Memory B cell (primary cell): ENCODE results near the gene LNPEP.

Source experiments
- ATAC-seq: fragments of 150-1000 bp; cut with Tn5 transposase; 2 replicates; pipeline ENCODE4 v1.10.0; 2021; ENCODE audit warnings: low read depth, mild to moderate bottlenecking, moderate library complexity
- DNase-seq, 2 donors: peaks; one replicate each; pipeline ENCODE4 v3.0.0; 2022; ENCODE audit warnings: low spot score in 2 of 2
- H3K27ac Mint-ChIP-seq: one replicate; pipeline ENCODE4 v1.8.0; 2022; ENCODE audit warnings: mild to moderate bottlenecking, moderate library complexity, mixed read lengths
- H3K27me3 Mint-ChIP-seq: one replicate; pipeline ENCODE4 v1.8.0; 2022; ENCODE audit warnings: mixed read lengths
- H3K36me3 Mint-ChIP-seq: one replicate; pipeline ENCODE4 v1.8.0; 2022; ENCODE audit warnings: mild to moderate bottlenecking, mixed read lengths
- H3K4me1 Mint-ChIP-seq: one replicate; pipeline ENCODE4 v1.8.0; 2022; ENCODE audit warnings: mixed read lengths
- H3K4me3 Mint-ChIP-seq: one replicate; pipeline ENCODE4 v1.8.0; 2022; ENCODE audit warnings: mild to moderate bottlenecking, moderate library complexity, mixed read lengths
- H3K9me3 Mint-ChIP-seq: one replicate; pipeline ENCODE4 v1.8.0; 2022; ENCODE audit warnings: mixed read lengths

Gene LNPEP

DNA sequence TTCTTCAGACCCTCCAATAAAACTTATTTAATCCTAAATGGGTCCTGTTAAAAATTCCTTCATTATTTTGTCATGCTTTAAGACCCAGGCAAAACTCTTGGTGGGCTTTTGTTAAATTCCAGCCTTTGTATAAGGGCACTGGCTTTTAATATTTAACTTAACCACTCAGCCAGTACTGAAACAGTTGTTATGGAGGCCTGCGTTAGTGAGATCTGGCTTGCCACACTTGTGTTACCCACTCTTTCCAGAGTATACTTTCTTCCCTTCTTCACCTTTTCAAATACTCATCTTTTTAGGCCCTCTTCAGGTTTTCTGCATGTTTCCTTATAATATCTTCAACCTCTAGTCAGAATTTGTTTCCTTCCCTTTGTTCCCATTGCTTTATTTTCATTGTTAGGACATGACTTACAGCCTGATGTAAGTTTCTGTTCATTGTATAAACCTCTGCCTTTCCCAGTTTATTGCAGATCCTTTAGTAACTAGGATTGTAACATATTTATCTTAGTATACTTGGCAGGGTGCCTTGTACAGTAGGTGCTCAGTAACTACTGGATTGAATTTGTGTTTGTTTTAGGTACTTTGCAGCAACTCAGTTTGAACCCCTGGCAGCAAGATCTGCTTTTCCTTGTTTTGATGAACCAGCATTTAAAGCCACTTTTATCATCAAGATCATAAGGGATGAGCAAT lies 48.8 kb downstream of the LNPEP start:
- DNase-seq, result no peak
- no peaks in the 10 kb centered on the region for H3K9me3 Mint-ChIP-seq
- H3K27me3 Mint-ChIP-seq, result no peaks in the 10 kb centered on the region
- ATAC-seq, result no peak
- peaks cover 23% of the 10 kb centered on the region for H3K4me1 Mint-ChIP-seq
- H3K27ac Mint-ChIP-seq, result peak overlapping the region; percentile 10
- H3K4me3 Mint-ChIP-seq, result no peak overlapping the region
- peaks cover 19% of the 10 kb centered on the region for H3K36me3 Mint-ChIP-seq

DNA sequence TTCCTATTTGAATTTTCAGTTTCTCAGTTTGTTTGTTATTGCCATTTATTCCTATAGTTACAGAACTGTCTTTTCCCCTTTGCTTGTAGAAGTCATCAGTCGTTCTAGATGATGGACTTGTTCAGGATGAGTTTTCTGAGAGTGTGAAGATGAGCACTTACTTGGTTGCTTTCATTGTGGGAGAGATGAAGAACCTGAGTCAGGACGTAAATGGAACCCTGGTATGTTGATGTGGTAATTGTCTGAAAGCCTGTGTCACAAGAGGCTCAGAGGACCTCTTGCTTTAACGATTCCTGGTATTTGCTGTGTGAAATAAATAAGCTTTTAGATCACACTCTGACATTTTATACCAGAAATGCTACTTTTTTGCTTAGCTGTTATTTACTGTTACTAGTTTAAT lies 50.6 kb downstream of the LNPEP start:
- Mint-ChIP-seq H3K27ac (peak overlapping the region; percentile 86), H3K36me3 (peaks cover 26% of the 10 kb centered on the region), H3K4me1 (peaks cover 18% of the 10 kb centered on the region), H3K4me3 (no peak overlapping the region), H3K27me3 (no peaks in the 10 kb centered on the region), H3K9me3 (no peaks in the 10 kb centered on the region)
- DNase-seq, result no peak
- ATAC-seq, result no peak

DNA sequence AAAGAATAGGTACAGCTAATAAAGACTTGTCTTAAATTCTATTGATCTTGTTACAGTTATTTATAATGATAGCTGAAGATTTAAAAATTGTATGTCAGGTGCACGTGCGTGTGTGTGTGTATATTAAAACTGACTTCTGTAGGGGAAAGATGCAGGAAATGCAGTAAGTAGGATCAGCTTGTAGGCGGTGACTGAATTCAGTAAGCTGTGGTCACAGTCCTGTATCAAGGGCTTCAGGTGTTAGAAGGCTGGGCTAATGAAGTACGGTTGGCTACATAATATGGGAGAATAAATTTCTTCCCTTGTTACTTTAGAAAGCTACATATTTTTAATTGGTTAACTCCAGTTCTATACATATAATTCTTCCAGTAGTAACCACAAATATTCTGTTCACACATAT lies 54.2 kb downstream of the LNPEP start:
- Mint-ChIP-seq H3K9me3 (no peaks in the 10 kb centered on the region), H3K4me1 (peaks cover 9% of the 10 kb centered on the region), H3K27ac (no peak overlapping the region), H3K4me3 (no peak overlapping the region), H3K36me3 (peaks cover 42% of the 10 kb centered on the region), H3K27me3 (no peaks in the 10 kb centered on the region)
- DNase-seq, result no peak
- no peak for ATAC-seq

DNA sequence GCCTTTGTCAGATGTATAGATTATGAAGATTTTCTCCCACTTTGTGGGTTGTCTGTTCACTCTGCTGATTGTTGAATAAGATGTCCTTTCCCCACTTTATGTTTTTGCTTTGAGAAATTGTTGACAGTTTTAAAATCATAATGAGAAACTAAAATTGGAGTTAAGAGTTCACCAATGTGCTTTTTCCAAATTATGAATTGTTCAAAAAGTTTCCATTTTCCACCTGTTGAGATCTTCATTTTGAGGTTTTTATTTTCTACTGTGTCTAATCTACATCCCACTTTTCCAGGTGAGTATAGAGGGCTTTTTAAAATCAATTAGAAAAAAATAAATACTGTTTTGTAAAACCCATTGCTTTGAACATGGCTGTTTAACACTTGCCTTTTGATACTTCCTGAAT lies 55.8 kb downstream of the LNPEP start:
- Mint-ChIP-seq H3K27me3 (no peaks in the 10 kb centered on the region), H3K4me1 (peaks cover 5% of the 10 kb centered on the region), H3K36me3 (peaks cover 40% of the 10 kb centered on the region), H3K9me3 (no peaks in the 10 kb centered on the region), H3K27ac (peak overlapping the region; percentile 42), H3K4me3 (no peak overlapping the region)
- ATAC-seq (no peak), DNase-seq (no peak)

DNA sequence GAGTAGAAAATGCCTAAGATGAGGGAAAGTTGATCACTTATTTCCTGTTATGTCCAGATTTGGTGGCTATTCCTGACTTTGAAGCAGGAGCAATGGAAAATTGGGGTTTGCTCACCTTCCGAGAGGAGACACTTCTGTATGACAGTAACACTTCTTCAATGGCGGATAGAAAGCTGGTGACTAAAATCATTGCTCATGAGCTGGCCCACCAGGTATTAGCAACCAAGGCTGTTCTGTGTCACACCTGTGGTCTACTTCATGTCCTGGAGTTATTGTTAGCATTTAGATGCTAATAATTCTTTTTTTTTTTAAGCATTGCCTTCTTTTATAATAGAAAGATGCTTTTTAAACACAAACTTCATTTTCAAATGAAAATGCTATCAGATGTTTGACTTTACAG lies 57.9 kb downstream of the LNPEP start:
- peaks cover 40% of the 10 kb centered on the region for H3K36me3 Mint-ChIP-seq
- H3K9me3 Mint-ChIP-seq, result no peaks in the 10 kb centered on the region
- DNase-seq, result no peak
- no peak overlapping the region for H3K4me3 Mint-ChIP-seq
- H3K27ac Mint-ChIP-seq, result peak overlapping the region; percentile 78
- H3K4me1 Mint-ChIP-seq, result peaks cover 6% of the 10 kb centered on the region
- H3K27me3 Mint-ChIP-seq, result no peaks in the 10 kb centered on the region
- no peak for ATAC-seq

DNA sequence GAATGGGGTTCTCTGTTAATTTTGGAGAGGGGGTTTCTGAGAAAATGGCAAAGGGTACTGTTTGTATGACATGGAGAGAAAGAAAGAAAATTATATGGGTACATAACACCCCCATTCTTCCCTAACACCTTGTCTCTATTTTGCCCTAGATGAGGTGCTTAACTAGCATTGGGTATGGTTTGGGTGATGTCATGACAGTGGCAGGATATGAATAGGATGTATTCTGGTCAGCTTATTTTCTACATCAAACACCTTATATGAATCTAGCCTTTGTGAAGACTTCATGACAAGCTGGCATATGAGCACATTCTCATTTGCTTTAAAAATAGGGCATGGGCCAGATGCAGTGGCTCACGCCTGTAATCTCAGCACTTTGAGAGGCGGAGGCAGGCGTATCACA lies 58.6 kb downstream of the LNPEP start:
- no peak overlapping the region for H3K4me3 Mint-ChIP-seq
- no peaks in the 10 kb centered on the region for H3K9me3 Mint-ChIP-seq
- H3K36me3 Mint-ChIP-seq, result peaks cover 45% of the 10 kb centered on the region
- H3K27ac Mint-ChIP-seq, result no peak overlapping the region
- H3K27me3 Mint-ChIP-seq, result no peaks in the 10 kb centered on the region
- H3K4me1 Mint-ChIP-seq, result peaks cover 9% of the 10 kb centered on the region
- DNase-seq (no peak), ATAC-seq (no peak)

DNA sequence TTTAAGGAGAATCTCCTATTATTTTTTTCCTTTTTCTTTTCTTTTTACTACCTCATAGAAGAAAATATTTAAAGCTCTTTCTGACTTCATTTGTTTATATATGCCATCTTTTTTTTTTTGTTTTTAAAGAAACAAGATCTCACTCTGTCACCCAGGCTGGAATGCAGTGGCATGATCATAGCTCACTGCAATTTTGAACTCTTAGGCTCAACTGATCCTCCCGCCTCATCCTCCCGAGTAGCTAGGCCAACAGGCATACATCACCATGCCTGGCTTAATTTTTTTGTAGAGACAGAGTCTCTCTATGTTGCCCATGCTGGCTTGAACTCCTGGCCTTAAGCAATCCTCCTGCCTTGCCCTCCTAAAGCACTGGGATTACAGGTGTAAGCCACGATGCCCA lies 59.5 kb downstream of the LNPEP start:
- Mint-ChIP-seq H3K4me3 (no peak overlapping the region), H3K4me1 (peaks cover 12% of the 10 kb centered on the region), H3K36me3 (peaks cover 44% of the 10 kb centered on the region), H3K9me3 (no peaks in the 10 kb centered on the region), H3K27me3 (no peaks in the 10 kb centered on the region), H3K27ac (peak overlapping the region; percentile 30)
- DNase-seq (no peak), ATAC-seq (no peak)

DNA sequence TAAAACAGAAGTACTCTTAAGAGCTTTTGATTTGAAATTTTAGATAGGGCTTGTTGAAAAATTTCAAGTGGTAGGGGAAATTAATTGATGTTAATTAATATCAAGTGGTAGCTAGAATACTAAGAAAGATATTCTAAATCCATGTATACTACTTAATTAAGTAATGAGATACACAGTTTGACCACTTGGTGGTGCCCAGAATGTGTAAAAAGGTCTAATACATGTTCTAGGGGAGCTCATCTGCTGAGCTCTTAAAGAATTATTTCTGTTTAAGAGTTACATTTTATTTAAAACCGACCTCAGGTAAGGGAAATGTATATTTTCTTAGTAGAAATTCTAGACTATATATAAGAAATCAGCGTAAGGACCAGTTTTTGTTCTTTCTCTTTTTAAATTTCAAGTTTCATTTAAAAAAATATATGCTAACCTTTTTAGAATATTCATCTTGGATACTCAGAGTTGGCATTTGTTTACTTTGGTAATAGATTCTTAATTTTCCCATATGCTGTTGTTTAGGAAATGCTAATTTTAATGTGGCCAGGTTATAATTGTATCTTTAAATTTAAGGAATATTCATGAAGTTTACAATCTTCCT lies 61.5 kb downstream of the LNPEP start:
- peaks cover 33% of the 10 kb centered on the region for H3K36me3 Mint-ChIP-seq
- H3K9me3 Mint-ChIP-seq, result no peaks in the 10 kb centered on the region
- ATAC-seq, result peak; percentile 80
- H3K4me1 Mint-ChIP-seq, result peaks cover 12% of the 10 kb centered on the region
- H3K4me3 Mint-ChIP-seq, result no peak overlapping the region
- no peaks in the 10 kb centered on the region for H3K27me3 Mint-ChIP-seq
- H3K27ac Mint-ChIP-seq, result no peak overlapping the region
- peak in 1 of 2 donors; percentile 14 for DNase-seq

DNA sequence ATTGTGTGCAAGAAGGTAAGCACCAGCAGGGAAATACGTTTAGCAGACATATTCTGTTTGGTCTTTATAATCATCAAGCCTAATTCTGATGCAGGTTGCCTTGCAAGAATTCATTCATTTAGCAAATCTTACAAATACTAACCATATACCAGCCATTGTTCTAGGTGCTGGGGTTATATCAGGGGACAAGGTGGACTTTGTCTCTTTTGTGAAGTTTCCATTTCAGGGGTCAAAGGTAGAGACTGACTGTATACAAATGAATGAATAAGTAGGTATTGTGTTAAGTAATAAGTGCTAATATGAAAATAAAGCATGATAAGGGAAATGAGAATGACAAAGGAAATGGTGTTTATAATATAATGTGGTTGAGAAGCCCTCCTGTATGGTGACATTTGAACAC lies 64.0 kb downstream of the LNPEP start:
- no peaks in the 10 kb centered on the region for H3K27me3 Mint-ChIP-seq
- peak overlapping the region; percentile 65 for H3K27ac Mint-ChIP-seq
- no peaks in the 10 kb centered on the region for H3K9me3 Mint-ChIP-seq
- no peak for DNase-seq
- H3K36me3 Mint-ChIP-seq, result peaks cover 22% of the 10 kb centered on the region
- H3K4me3 Mint-ChIP-seq, result no peak overlapping the region
- no peak for ATAC-seq
- peaks cover 10% of the 10 kb centered on the region for H3K4me1 Mint-ChIP-seq

DNA sequence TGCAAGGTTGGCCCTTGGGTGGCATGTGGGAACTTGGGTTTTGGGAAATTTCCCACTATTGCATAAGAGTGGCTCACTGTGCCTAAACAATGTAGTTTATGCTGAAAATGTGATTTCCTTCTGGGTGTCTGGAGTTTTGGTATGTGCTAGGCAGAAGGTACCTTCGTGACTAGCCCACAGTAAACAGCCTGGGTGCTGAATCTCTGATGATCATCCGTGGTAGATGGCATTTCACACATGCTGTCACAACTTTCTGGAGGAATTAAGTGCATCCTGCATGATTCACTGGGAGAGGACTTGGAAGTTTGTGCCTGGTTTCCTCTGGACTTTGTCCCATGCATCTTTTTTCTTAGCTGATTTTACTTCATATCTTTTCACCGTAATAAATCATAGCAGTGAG lies 64.5 kb downstream of the LNPEP start:
- Mint-ChIP-seq H3K4me3 (no peak overlapping the region), H3K27me3 (no peaks in the 10 kb centered on the region), H3K4me1 (peaks cover 10% of the 10 kb centered on the region), H3K27ac (no peak overlapping the region), H3K9me3 (no peaks in the 10 kb centered on the region), H3K36me3 (peaks cover 22% of the 10 kb centered on the region)
- DNase-seq (no peak), ATAC-seq (no peak)

DNA sequence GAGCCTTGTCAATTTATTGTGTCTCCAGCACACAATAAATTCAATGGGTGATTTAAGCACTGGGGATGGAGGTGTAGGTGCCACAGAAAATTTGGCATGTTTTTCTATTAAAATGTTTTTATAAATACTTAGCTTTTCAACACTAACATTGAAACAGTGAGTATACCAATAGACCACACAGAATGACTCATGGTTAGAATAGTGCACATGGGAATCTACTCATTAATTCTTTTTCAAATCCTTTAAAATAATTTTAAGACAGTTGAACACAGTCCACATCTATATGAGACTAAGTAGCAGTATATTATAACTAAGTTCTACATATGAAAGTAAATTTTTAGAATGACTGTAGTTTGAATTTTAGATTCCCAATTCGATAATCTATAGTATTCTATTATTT lies 67.1 kb downstream of the LNPEP start:
- no peak for DNase-seq

DNA sequence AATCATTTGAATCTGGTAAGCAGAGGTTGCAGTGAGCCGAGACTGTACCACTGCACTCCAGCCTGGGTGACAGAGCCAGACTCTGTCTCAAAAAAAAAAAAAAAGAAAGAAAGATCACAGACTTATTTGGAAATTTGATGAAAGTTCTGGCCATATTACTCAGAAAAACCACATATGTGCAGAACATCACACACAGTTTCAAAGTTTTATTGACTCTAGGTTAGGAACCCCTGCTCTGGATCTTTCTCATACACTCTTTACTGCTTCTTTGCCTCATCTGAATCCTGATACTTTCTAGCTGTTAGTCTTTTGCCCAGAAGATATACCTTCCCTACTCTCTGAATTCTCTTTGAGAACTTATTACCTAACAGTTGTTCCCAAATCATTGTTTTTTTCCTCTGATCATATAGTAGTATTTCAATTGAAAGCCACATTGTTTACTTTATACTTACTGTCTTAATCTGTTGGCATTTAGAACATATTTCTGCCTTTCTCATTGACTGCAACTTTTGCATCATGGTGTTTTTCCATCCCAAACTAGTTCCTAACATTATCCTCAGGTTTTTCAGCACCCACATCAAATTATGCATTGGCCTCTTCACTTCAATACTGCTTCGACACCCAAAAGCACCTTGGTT lies 68.7 kb downstream of the LNPEP start:
- peak overlapping the region; percentile 18 for H3K27ac Mint-ChIP-seq
- peaks cover 9% of the 10 kb centered on the region for H3K4me1 Mint-ChIP-seq
- no peaks in the 10 kb centered on the region for H3K27me3 Mint-ChIP-seq
- no peaks in the 10 kb centered on the region for H3K9me3 Mint-ChIP-seq
- no peak for ATAC-seq
- DNase-seq, result no peak
- no peak overlapping the region for H3K4me3 Mint-ChIP-seq
- H3K36me3 Mint-ChIP-seq, result peaks cover 14% of the 10 kb centered on the region

More for the DNA sequence above, 67.1 kb downstream of the LNPEP start:
- Mint-ChIP-seq H3K4me1 (peaks cover 10% of the 10 kb centered on the region), H3K27me3 (no peaks in the 10 kb centered on the region), H3K4me3 (no peak overlapping the region), H3K9me3 (no peaks in the 10 kb centered on the region), H3K36me3 (peaks cover 22% of the 10 kb centered on the region), H3K27ac (no peak overlapping the region)
- ATAC-seq, result no peak

DNA sequence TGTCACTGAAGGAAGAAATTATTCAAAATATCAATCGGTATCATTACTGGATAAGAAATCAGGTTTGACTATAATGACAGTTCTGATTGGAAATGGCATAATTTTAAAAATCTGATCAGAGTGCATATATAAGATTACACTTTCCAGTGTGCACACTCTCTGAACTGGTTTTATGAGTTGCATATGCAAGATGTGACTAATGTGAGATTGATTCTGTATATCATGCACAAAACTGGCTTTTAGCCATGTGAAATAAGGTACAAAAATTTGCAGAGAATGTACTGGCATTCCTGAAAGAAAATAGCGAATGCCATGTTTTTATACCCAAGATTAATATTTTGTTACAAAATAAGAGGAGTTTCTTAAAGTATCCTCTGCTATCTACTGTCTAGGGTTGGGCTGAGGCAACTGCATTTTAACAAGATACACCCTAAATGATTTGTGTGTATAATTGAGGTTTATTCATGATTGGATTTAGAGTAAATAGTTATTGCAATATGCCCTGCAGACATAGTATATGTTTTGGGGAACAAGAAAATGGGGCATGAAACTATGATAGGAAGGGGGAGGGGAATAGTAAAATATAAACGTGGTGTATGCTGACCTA lies 70.7 kb downstream of the LNPEP start:
- no peaks in the 10 kb centered on the region for H3K9me3 Mint-ChIP-seq
- H3K27ac Mint-ChIP-seq, result peak overlapping the region; percentile 40
- DNase-seq, result no peak
- H3K27me3 Mint-ChIP-seq, result no peaks in the 10 kb centered on the region
- ATAC-seq, result no peak
- peaks cover 13% of the 10 kb centered on the region for H3K36me3 Mint-ChIP-seq
- peaks cover 15% of the 10 kb centered on the region for H3K4me1 Mint-ChIP-seq
- no peak overlapping the region for H3K4me3 Mint-ChIP-seq

DNA sequence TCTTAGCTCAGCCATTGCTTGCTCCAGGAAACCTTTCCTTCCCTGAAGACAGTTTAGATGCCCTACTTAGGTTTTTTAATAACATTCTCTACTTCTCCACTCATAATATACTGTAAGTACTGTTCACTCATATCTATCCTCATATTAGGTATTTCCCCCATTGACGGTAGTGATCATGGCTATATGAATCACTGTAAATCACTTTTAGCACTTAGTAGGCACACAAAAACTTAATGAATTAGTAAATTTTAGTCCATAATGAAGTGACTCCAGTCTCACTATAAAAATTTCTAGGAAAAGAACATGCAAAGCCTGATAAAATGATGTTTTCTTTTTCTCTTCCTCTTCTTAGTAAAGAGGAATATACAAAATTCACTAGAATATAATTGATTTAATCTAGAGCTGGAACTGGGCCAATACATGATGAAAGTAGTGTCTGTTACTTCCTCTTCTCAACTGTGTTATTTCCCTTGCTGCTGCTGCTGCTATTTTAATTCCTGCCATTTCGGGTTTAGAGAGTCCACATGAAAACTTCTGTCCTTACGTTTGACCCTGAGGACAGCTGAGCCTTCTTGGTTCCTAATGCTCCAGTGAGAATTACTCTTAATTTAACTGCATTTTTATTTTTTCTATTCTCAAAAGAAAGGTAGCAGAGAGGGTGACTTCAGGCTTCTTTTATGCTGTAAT lies 73.5 kb downstream of the LNPEP start:
- ATAC-seq (peak; percentile 95), DNase-seq (peak in 1 of 2 donors; percentile 42)
- H3K27me3 Mint-ChIP-seq, result no peaks in the 10 kb centered on the region
- H3K4me3 Mint-ChIP-seq, result peak overlapping the region; percentile 39
- H3K27ac Mint-ChIP-seq, result peak overlapping the region; percentile 73
- peaks cover 20% of the 10 kb centered on the region for H3K4me1 Mint-ChIP-seq
- no peaks in the 10 kb centered on the region for H3K9me3 Mint-ChIP-seq
- H3K36me3 Mint-ChIP-seq, result peaks cover 26% of the 10 kb centered on the region
